OCI-LY7 (cell line): ENCODE data around the gene ETV1. TPM values are rescaled to one million over a fixed set of nuclear protein-coding genes. Genes with fewer than 3 reads are reported as not detected.

Experiments used
- BruUV-seq: library from RNA; stranded (reverse); fragments of 400-500 nt; replicated peaks from 2 replicates; lab custom pipeline; 2021; lab: Mats Ljungman, UMichigan
- CTCF ChIA-PET: fragments of 300-600 bp; sonication (Branson Sonifier 250); formaldehyde crosslinking; loops from one replicate; lab custom pipeline; 2022; ENCODE audit warnings: antibody characterized with exemption; ENCODE audit not compliant: unreplicated experiment; lab: Charles Lee
- POLR2A ChIA-PET: fragments of 300-600 bp; sonication (Branson Sonifier 250); formaldehyde crosslinking; loops from one replicate; lab custom pipeline; 2022; ENCODE audit warnings: antibody characterized with exemption; lab: Charles Lee
- DNase-seq: peaks from one replicate; pipeline ENCODE4 v3.0.0-alpha.2; 2015; ENCODE audit warnings: low spot score
- H2AFZ ChIP-seq: fragments of 200-600 bp; sonication (generic), shearing (Covaris generic); 2 replicates; pipeline ENCODE4 v1.6.1; 2014; ENCODE audit warnings: mild to moderate bottlenecking, antibody characterized with exemption, low read length, moderate library complexity
- H3K27ac ChIP-seq: fragments of 200-600 bp; sonication (generic); 2 replicates; pipeline ENCODE4 v1.5.1; 2014; ENCODE audit warnings: mixed run types, low read depth, mild to moderate bottlenecking, moderate library complexity, low read length, inconsistent platforms; ENCODE audit not compliant: poor library complexity, severe bottlenecking
- H3K36me3 ChIP-seq: fragments of 200-600 bp; sonication (generic); 2 replicates; pipeline ENCODE4 v1.6.1; 2014; ENCODE audit warnings: mild to moderate bottlenecking, antibody characterized with exemption, low read length, moderate library complexity, mixed read lengths; ENCODE audit not compliant: insufficient read depth
- H3K4me1 ChIP-seq: fragments of 200-600 bp; sonication (generic); 2 replicates; pipeline ENCODE4 v1.5.1; 2014; ENCODE audit warnings: mild to moderate bottlenecking, low read length; ENCODE audit not compliant: insufficient read depth, poor library complexity, severe bottlenecking
- H3K4me2 ChIP-seq: fragments of 200-600 bp; sonication (generic); 2 replicates; pipeline ENCODE4 v1.6.1; 2014; ENCODE audit warnings: mild to moderate bottlenecking, low read length
- H3K4me3 ChIP-seq: fragments of 200-600 bp; sonication (generic); 2 replicates; pipeline ENCODE4 v1.5.1; 2014; ENCODE audit warnings: mild to moderate bottlenecking, low read depth, low read length; ENCODE audit not compliant: poor library complexity, severe bottlenecking
- H3K79me2 ChIP-seq: fragments of 200-600 bp; sonication (generic); 2 replicates; pipeline ENCODE4 v1.6.1; 2016; ENCODE audit warnings: low read depth, mild to moderate bottlenecking, low read length, moderate library complexity, mixed read lengths; ENCODE audit not compliant: insufficient read depth
- H3K9me2 ChIP-seq: fragments of 200-600 bp; sonication (generic); 2 replicates; pipeline ENCODE4 v1.6.1; 2016; ENCODE audit warnings: mild to moderate bottlenecking, low read length, mixed read lengths; ENCODE audit not compliant: insufficient read depth
- H3K9me3 ChIP-seq: fragments of 200-600 bp; sonication (generic); 2 replicates; pipeline ENCODE4 v1.6.1; 2014; ENCODE audit warnings: mild to moderate bottlenecking, mixed run types, low read length, mixed read lengths
- H4K20me1 ChIP-seq: fragments of 200-600 bp; sonication (generic); 2 replicates; pipeline ENCODE4 v1.6.1; 2014; ENCODE audit warnings: mild to moderate bottlenecking, antibody characterized with exemption, low read length, moderate library complexity, mixed read lengths; ENCODE audit not compliant: insufficient read depth
- EZH2phosphoT487 ChIP-seq: fragments of 200-600 bp; sonication (generic); IDR thresholded peaks from 2 replicates; pipeline ENCODE4 v1.6.1; 2018; ENCODE audit warnings: low read depth, borderline replicate concordance, mild to moderate bottlenecking, mixed run types, antibody characterized with exemption, low read length, moderate library complexity, mixed read lengths
- intact Hi-C: fragments of 100-400 bp; cut with micrococcal nuclease; formaldehyde crosslinking; loops from one replicate; pipeline ENCODE4 v1.10.0; 2022; ENCODE audit not compliant: unreplicated experiment
- total RNA-seq, 2 experiments: library from RNA; depleted of rRNA in 1 of 2; stranded (reverse); fragments of >200 nt in 1 of 2; shearing (Covaris generic) in 1 of 2; gene quantifications; 2 replicates each; pipeline ENCODE4 v1.2.3, GENCODE V29; 2014 to 2022
- TF ChIP-seq, protein P1 (sequence below): fragments of 200-600 bp; sonication (generic); conservative IDR thresholded peaks from 2 replicates; pipeline ENCODE4 v1.5.1; 2014; ENCODE audit warnings: mild to moderate bottlenecking, antibody characterized with exemption, low read length, moderate library complexity, mixed read lengths

Gene ETV1
- total RNA-seq, 2 experiments from 2014 or later: not detected

DNA sequence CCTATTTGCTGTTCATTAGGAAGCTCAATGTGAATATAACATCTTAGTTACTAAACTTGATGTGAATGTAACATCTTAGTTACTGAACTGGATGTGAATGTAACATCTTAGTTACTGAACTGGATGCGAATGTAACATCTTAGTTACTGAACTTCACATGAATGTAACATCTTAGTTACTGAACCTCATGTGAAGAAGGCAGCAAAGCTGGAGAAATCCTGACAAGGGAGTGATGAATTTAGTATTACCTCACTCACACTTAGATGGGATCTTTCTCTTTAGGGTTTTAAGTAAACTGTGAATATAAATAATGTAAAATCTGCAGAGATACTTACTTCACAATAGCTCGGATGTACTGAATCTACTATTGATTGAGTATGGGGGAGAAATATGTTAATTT lies 73.6 kb downstream of the ETV1 start:
- no peak for DNase-seq
- H3K4me3 ChIP-seq: no peak overlapping the region
- POLR2A ChIA-PET: no interaction called here
- CTCF ChIA-PET: no interaction called here
- no peak overlapping the region for H3K27ac ChIP-seq
- intact Hi-C loops: no loop called here
- no peaks in the 10 kb centered on the region for H4K20me1 ChIP-seq
- H3K4me2 ChIP-seq: no peak overlapping the region
- TF ChIP-seq, protein P1, sequence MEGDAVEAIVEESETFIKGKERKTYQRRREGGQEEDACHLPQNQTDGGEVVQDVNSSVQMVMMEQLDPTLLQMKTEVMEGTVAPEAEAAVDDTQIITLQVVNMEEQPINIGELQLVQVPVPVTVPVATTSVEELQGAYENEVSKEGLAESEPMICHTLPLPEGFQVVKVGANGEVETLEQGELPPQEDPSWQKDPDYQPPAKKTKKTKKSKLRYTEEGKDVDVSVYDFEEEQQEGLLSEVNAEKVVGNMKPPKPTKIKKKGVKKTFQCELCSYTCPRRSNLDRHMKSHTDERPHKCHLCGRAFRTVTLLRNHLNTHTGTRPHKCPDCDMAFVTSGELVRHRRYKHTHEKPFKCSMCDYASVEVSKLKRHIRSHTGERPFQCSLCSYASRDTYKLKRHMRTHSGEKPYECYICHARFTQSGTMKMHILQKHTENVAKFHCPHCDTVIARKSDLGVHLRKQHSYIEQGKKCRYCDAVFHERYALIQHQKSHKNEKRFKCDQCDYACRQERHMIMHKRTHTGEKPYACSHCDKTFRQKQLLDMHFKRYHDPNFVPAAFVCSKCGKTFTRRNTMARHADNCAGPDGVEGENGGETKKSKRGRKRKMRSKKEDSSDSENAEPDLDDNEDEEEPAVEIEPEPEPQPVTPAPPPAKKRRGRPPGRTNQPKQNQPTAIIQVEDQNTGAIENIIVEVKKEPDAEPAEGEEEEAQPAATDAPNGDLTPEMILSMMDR: no peak
- no peak for TF ChIP-seq EZH2phosphoT487
- H3K9me3 ChIP-seq: no peaks in the 10 kb centered on the region
- H2AFZ ChIP-seq: no peak overlapping the region
- no peaks in the 10 kb centered on the region for H3K79me2 ChIP-seq
- no peaks in the 10 kb centered on the region for H3K36me3 ChIP-seq
- H3K9me2 ChIP-seq: no peaks in the 10 kb centered on the region
- no peaks in the 10 kb centered on the region for H3K4me1 ChIP-seq
- BruUV-seq: no TSS peak

DNA sequence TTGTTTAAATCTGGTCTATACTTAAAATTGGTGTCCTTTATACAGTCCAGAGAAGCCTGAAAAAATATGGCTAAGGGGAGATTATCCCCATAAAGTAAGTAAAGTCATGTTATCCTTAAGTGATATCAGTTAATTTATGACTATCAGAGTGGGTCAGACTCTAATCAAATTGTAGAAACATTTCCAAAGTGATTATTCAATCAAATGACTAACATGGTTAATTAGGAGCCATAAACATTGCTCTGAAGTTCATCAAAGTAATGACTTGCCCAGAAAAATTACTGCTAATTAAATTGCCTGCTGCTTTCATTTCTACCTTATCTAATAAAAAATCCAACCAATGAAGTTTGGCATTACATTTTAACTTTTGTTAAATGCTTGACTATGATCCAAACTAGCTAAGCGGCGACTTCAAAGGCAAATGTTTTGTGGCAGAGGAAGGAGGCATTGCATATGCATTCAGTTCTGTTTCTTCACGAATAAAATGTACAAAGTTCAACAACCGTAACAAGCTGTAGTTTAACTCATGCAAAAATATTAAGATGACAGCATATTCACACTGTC lies 76.7 kb downstream of the ETV1 start:
- Histone ChIP-seq H3K9me2 (no peaks in the 10 kb centered on the region), H3K9me3 (no peaks in the 10 kb centered on the region), H3K27ac (no peak overlapping the region), H2AFZ (no peak overlapping the region), H3K36me3 (no peaks in the 10 kb centered on the region), H3K79me2 (no peaks in the 10 kb centered on the region), H3K4me1 (no peaks in the 10 kb centered on the region), H4K20me1 (no peaks in the 10 kb centered on the region), H3K4me3 (no peak overlapping the region), H3K4me2 (no peak overlapping the region)
- intact Hi-C loops: no loop called here
- TF ChIP-seq, protein P1: no peak
- TF ChIP-seq EZH2phosphoT487: no peak
- CTCF ChIA-PET: no interaction called here
- POLR2A ChIA-PET: interaction anchor here (0.6 kb wide), 1 partner anchor 413 kb away, joined by 3 read pairs; no protein-coding TSS in a partner anchor
- no peak for DNase-seq
- no TSS peak for BruUV-seq

DNA sequence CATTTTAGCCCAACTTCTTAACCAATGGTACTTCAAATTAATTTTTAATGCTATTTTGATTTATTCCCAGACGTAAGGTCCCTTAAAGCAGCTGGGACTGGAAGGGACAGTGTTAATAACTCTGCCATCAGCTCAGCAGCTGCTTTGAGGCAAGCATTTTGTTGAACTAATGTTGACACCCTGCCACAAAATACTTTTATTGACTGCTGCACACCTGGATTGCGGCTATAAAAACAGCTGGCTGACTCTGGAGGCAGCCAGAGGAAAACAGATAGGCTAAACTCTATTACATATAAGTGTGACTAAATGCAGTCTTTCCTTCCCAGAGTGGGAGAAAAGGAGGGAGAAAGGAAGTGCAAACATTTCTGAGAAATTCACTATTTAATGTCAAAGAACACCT lies 77.6 kb downstream of the ETV1 start:
- Histone ChIP-seq H3K27ac (no peak overlapping the region), H3K4me2 (no peak overlapping the region), H3K79me2 (no peaks in the 10 kb centered on the region), H3K9me2 (no peaks in the 10 kb centered on the region), H3K4me3 (no peak overlapping the region), H3K36me3 (no peaks in the 10 kb centered on the region), H4K20me1 (no peaks in the 10 kb centered on the region), H3K4me1 (no peaks in the 10 kb centered on the region), H2AFZ (no peak overlapping the region), H3K9me3 (no peaks in the 10 kb centered on the region)
- TF ChIP-seq, protein P1: no peak
- TF ChIP-seq EZH2phosphoT487: no peak
- intact Hi-C loops: no loop called here
- no TSS peak for BruUV-seq
- DNase-seq: no peak
- ChIA-PET CTCF (no interaction called here), POLR2A (no interaction called here)
